ENCODE data around the gene SLC45A3.

GRCh38 chr1:205630651-205631009 is 49.7 kb downstream of the SLC45A3 start:
- TF ChIP-seq CTCF (IDR thresholded peaks at IDR 0.05; ENCODE audit: insufficient read depth, low read length) (no peak), REST (IDR thresholded peaks at IDR 0.05; ENCODE audit: insufficient replicate concordance, low read depth) (no peak), POLR2AphosphoS5 (IDR thresholded peaks at IDR 0.05; ENCODE audit: low read depth) (no peak), SPI1 (IDR thresholded peaks at IDR 0.05; ENCODE audit: borderline replicate concordance, low read depth) (no peak), GABPA (IDR thresholded peaks at IDR 0.05; ENCODE audit: low read depth) (no peak)
